CD4-positive, alpha-beta T cell (primary cell): Measurements from ENCODE around the gene TMOD1. TPM values are rescaled to one million over a fixed set of nuclear protein-coding genes. Genes with fewer than 3 reads are reported as not detected.

Experiments
- ATAC-seq: fragments of 200-7000 bp; cut with Tn5 transposase; one replicate; pipeline ENCODE4 v1.10.0; 2022; ENCODE audit warnings: mild to moderate bottlenecking; ENCODE audit not compliant: poor library complexity
- CTCF ChIA-PET: fragments of 350-600 bp; sonication (Branson Sonifier 250); formaldehyde crosslinking; loops from one replicate; lab custom pipeline; 2021; ENCODE audit warnings: antibody characterized with exemption, inconsistent platforms; lab: Charles Lee
- POLR2A ChIA-PET: fragments of 350-600 bp; sonication (Branson Sonifier 250); formaldehyde crosslinking; loops from one replicate; lab custom pipeline; 2021; ENCODE audit warnings: antibody characterized with exemption, inconsistent platforms; lab: Charles Lee
- DNase-seq, 14 experiments: peaks; one replicate each; pipeline ENCODE4 v3.0.0-alpha.2; 2013 to 2020; ENCODE audit warnings: mixed read lengths in 2 of 14
- H3K27ac ChIP-seq, 2 donors: one replicate each; pipeline versions ENCODE4 v1.5.1 to v1.7.0; 2013; ENCODE audit warnings: low read length in 2 of 2, low read depth in 1 of 2, mild to moderate bottlenecking in 1 of 2
- H3K27me3 ChIP-seq, 2 experiments: 1 replicate in 1 of 2; 2 replicates in 1 of 2; pipeline versions ENCODE4 v1.6.1 to v1.7.0; 2013; ENCODE audit warnings: low read length in 2 of 2, control low read depth in 1 of 2, mild to moderate bottlenecking in 1 of 2, moderate library complexity in 1 of 2; ENCODE audit not compliant: insufficient read depth in 2 of 2, control insufficient read depth in 1 of 2
- H3K36me3 ChIP-seq: one replicate; pipeline ENCODE4 v1.6.1; 2013; ENCODE audit warnings: low read length, control low read depth; ENCODE audit not compliant: insufficient read depth
- H3K4me1 ChIP-seq: one replicate; pipeline ENCODE4 v1.6.1; 2013; ENCODE audit warnings: low read length, control low read depth; ENCODE audit not compliant: insufficient read depth
- H3K4me3 ChIP-seq: one replicate; pipeline ENCODE4 v1.5.1; 2013; ENCODE audit warnings: mild to moderate bottlenecking, low read length, moderate library complexity
- H3K9me3 ChIP-seq, 2 experiments: 1 replicate in 1 of 2; 2 replicates in 1 of 2; pipeline versions ENCODE4 v1.6.1 to v1.7.0; 2013; ENCODE audit warnings: low read length in 2 of 2, mild to moderate bottlenecking in 2 of 2, control low read depth in 1 of 2, moderate library complexity in 1 of 2; ENCODE audit not compliant: control insufficient read depth in 1 of 2, insufficient read depth in 1 of 2
- H3K27ac Mint-ChIP-seq: one replicate; pipeline ENCODE4 v1.8.0; 2020; ENCODE audit warnings: mixed read lengths
- H3K27me3 Mint-ChIP-seq: one replicate; pipeline ENCODE4 v1.8.0; 2021; ENCODE audit warnings: mixed read lengths
- H3K36me3 Mint-ChIP-seq: one replicate; pipeline ENCODE4 v1.8.0; 2021; ENCODE audit warnings: low read depth, mixed read lengths
- H3K4me1 Mint-ChIP-seq: one replicate; pipeline ENCODE4 v1.8.0; 2021; ENCODE audit warnings: low read depth, mixed read lengths
- H3K4me3 Mint-ChIP-seq: one replicate; pipeline ENCODE4 v1.8.0; 2020; ENCODE audit warnings: mild to moderate bottlenecking, mixed read lengths
- H3K9me3 Mint-ChIP-seq: one replicate; pipeline ENCODE4 v1.8.0; 2020; ENCODE audit warnings: mixed read lengths
- intact Hi-C, 2 experiments: fragments of 100-400 bp; cut with DNase I in 1 of 2; cut with micrococcal nuclease in 1 of 2; formaldehyde crosslinking; loops; one replicate each; pipeline versions ENCODE4 v1.15.1 to v1.9.0; 2023 to 2025; cut with DNase I, micrococcal nuclease
- total RNA-seq, 174 experiments: library from RNA in 2 of 174; stranded (reverse) in 2 of 174; gene quantifications; one replicate each; pipeline ENCODE4 v1.2.3 and lab custom pipeline; 2021 to 2026
- TF ChIP-seq, protein P1 (sequence below): fragments of 200-600 bp; IDR thresholded peaks from one replicate; pipeline ENCODE4 v1.8.0; 2022; ENCODE audit warnings: antibody characterized with exemption, mild to moderate bottlenecking

The TMOD1 gene
- total RNA-seq, 2 experiments from 2014 or later: 0.20 to 0.47 TPM

- POLR2A ChIA-PET: no interaction called here
- Mint-ChIP-seq H3K27ac (no peak overlapping the region), H3K9me3 (no peaks in the 10 kb centered on the region), H3K4me1 (peaks cover 6% of the 10 kb centered on the region), H3K4me3 (no peak overlapping the region), H3K36me3 (no peaks in the 10 kb centered on the region), H3K27me3 (peaks cover 19% of the 10 kb centered on the region)
- intact Hi-C loops: no loop called here
- no peak for ATAC-seq
- CTCF ChIA-PET: interaction anchor here (1.4 kb wide), 1 partner anchor 37 kb away, joined by 4 read pairs; no protein-coding TSS in a partner anchor
- DNase-seq: no peak
- H3K9me3 ChIP-seq: no peaks in the 10 kb centered on the region
- H3K36me3 ChIP-seq: no peaks in the 10 kb centered on the region
- H3K4me1 ChIP-seq: no peaks in the 10 kb centered on the region
- no peaks in the 10 kb centered on the region for H3K27me3 ChIP-seq
- H3K27ac ChIP-seq: no peak overlapping the region
- TF ChIP-seq, protein P1, sequence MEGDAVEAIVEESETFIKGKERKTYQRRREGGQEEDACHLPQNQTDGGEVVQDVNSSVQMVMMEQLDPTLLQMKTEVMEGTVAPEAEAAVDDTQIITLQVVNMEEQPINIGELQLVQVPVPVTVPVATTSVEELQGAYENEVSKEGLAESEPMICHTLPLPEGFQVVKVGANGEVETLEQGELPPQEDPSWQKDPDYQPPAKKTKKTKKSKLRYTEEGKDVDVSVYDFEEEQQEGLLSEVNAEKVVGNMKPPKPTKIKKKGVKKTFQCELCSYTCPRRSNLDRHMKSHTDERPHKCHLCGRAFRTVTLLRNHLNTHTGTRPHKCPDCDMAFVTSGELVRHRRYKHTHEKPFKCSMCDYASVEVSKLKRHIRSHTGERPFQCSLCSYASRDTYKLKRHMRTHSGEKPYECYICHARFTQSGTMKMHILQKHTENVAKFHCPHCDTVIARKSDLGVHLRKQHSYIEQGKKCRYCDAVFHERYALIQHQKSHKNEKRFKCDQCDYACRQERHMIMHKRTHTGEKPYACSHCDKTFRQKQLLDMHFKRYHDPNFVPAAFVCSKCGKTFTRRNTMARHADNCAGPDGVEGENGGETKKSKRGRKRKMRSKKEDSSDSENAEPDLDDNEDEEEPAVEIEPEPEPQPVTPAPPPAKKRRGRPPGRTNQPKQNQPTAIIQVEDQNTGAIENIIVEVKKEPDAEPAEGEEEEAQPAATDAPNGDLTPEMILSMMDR: no peak
- H3K4me3 ChIP-seq: no peak overlapping the region
Measured at GRCh38 chr9:97560851-97561250, 59.4 kb downstream of the TMOD1 start.

DNA sequence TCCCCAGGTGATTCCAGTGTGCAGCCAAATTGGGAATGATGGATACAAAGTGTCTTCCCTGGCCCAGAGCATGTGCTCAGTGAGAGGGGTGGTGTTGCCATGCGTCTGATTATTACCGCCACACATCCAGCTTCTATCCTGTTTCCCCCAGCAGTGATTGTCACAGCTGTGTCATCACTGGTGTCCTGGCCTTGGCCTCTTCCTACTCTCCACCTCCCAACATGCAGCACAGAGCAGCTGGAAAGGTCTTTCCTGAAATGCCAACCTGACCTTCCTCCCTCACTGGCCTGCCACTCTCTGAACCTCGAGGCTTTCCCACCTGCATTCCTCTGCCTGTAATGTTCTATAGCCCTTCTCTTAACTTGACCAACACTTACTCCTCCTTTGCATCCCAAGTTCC, 60.0 kb downstream of the TMOD1 start:
- DNase-seq: no peak
- CTCF ChIA-PET: no interaction called here
- no peak for ATAC-seq
- POLR2A ChIA-PET: no interaction called here
- TF ChIP-seq, protein P1: no peak
- Histone ChIP-seq H3K4me3 (no peak overlapping the region), H3K36me3 (no peaks in the 10 kb centered on the region), H3K4me1 (no peaks in the 10 kb centered on the region), H3K9me3 (no peaks in the 10 kb centered on the region), H3K27me3 (no peaks in the 10 kb centered on the region), H3K27ac (no peak overlapping the region)
- Mint-ChIP-seq H3K4me3 (no peak overlapping the region), H3K4me1 (peaks cover 6% of the 10 kb centered on the region), H3K9me3 (no peaks in the 10 kb centered on the region), H3K27ac (no peak overlapping the region), H3K27me3 (peaks cover 16% of the 10 kb centered on the region), H3K36me3 (no peaks in the 10 kb centered on the region)
- intact Hi-C loops: no loop called here

- no peaks in the 10 kb centered on the region for H3K9me3 ChIP-seq
- Mint-ChIP-seq H3K27me3 (peaks cover 12% of the 10 kb centered on the region), H3K4me1 (peaks cover 6% of the 10 kb centered on the region), H3K27ac (no peak overlapping the region), H3K4me3 (no peak overlapping the region), H3K36me3 (no peaks in the 10 kb centered on the region), H3K9me3 (no peaks in the 10 kb centered on the region)
- ChIA-PET POLR2A (no interaction called here), CTCF (no interaction called here)
- no peaks in the 10 kb centered on the region for H3K4me1 ChIP-seq
- H3K36me3 ChIP-seq: no peaks in the 10 kb centered on the region
- TF ChIP-seq, protein P1: no peak
- intact Hi-C loops: no loop called here
- ATAC-seq (no peak), DNase-seq (no peak)
- H3K27ac ChIP-seq: no peak overlapping the region
- no peak overlapping the region for H3K4me3 ChIP-seq
- no peaks in the 10 kb centered on the region for H3K27me3 ChIP-seq
Measured at GRCh38 chr9:97562542-97562941, 61.1 kb downstream of the TMOD1 start.
